ENCODE data around the gene NTRK3.
"Not testable (repeated sequence)": the region's sequence is repeated elsewhere in the genome, so short reads cannot be mapped to it uniquely, and the experiment has no call there.

The NTRK3 gene

GRCh38 chr15:88071141-88071540 is 185.4 kb downstream of the NTRK3 start:
- DNase-seq: no peak

- DNase-seq: no peak
Observed at GRCh38 chr15:88069561-88069960, 187.0 kb downstream of the NTRK3 start.

GRCh38 chr15:88067331-88067685 is 189.2 kb downstream of the NTRK3 start:
- no peak for DNase-seq

GRCh38 chr15:88066636-88067330 is 189.8 kb downstream of the NTRK3 start:
- DNase-seq: no peak

- DNase-seq: no peak
Observed at GRCh38 chr15:88061452-88061851, 195.1 kb downstream of the NTRK3 start.

- DNase-seq: no peak
Observed at GRCh38 chr15:88060383-88060782, 196.2 kb downstream of the NTRK3 start.

GRCh38 chr15:88057836-88058235 is 198.7 kb downstream of the NTRK3 start:
- DNase-seq: no peak

GRCh38 chr15:88049506-88049905 is 207.0 kb downstream of the NTRK3 start:
- no peak for DNase-seq

GRCh38 chr15:88048755-88049154 is 207.8 kb downstream of the NTRK3 start:
- DNase-seq: no peak

- no peak for DNase-seq
Observed at GRCh38 chr15:88048237-88048636, 208.3 kb downstream of the NTRK3 start.

GRCh38 chr15:88046576-88047129 is 209.9 kb downstream of the NTRK3 start:
- no peak for DNase-seq

- DNase-seq: no peak
Observed at GRCh38 chr15:88043396-88043795, 213.1 kb downstream of the NTRK3 start.

- DNase-seq: no peak
Observed at GRCh38 chr15:88042047-88042446, 214.5 kb downstream of the NTRK3 start.

- no peak for DNase-seq
Observed at GRCh38 chr15:88040516-88040915, 216.0 kb downstream of the NTRK3 start.

GRCh38 chr15:88038261-88038660 is 218.3 kb downstream of the NTRK3 start:
- no peak for DNase-seq

- DNase-seq: no peak
Observed at GRCh38 chr15:88036154-88036839, 220.2 kb downstream of the NTRK3 start.

- DNase-seq: no peak
Observed at GRCh38 chr15:88035381-88035780, 221.2 kb downstream of the NTRK3 start.

GRCh38 chr15:88033421-88033820 is 223.1 kb downstream of the NTRK3 start:
- not testable (repeated sequence) for DNase-seq

GRCh38 chr15:88032787-88033186 is 223.8 kb downstream of the NTRK3 start:
- DNase-seq: no peak

- DNase-seq: no peak
Observed at GRCh38 chr15:88031461-88031860, 225.1 kb downstream of the NTRK3 start.

GRCh38 chr15:88029696-88030095 is 226.8 kb downstream of the NTRK3 start:
- no peak for DNase-seq

- DNase-seq: no peak
Observed at GRCh38 chr15:88028024-88028423, 228.5 kb downstream of the NTRK3 start.

- DNase-seq: no peak
Observed at GRCh38 chr15:88023914-88024313, 232.6 kb downstream of the NTRK3 start.

GRCh38 chr15:88022716-88023115 is 233.8 kb downstream of the NTRK3 start:
- DNase-seq: no peak

All from stimulated activated CD4-positive, alpha-beta T cell treated with anti-CD3 and anti-CD28 coated beads, Interleukin-4, amount 100 ng/mL, for 4 hours (primary cell).